DOHH2 (cell line): ENCODE results near the gene BCL2.

ENCODE experiments used
- CTCF ChIP-seq: fragments of 200-600 bp; sonication (generic); IDR thresholded peaks from one replicate; pipeline ENCODE4 v1.5.1; 2014; ENCODE audit warnings: antibody characterized with exemption, mild to moderate bottlenecking, low read depth, low read length; ENCODE audit not compliant: poor library complexity, severe bottlenecking
- EZH2phosphoT487 ChIP-seq: fragments of 200-600 bp; sonication (generic); IDR thresholded peaks from 2 replicates; pipeline ENCODE4 v1.6.1; 2017; ENCODE audit warnings: borderline replicate concordance, mild to moderate bottlenecking, antibody characterized with exemption, low read length, moderate library complexity, mixed read lengths

GRCh38 chr18:63155910-63156773, 163.4 kb downstream of the BCL2 start:
- TF ChIP-seq CTCF: no peak
- TF ChIP-seq EZH2phosphoT487: no peak
